Measurements from ENCODE around the gene TBC1D24.
"Not testable (repeated sequence)": the region's sequence is repeated elsewhere in the genome, so short reads cannot be mapped to it uniquely, and the experiment has no call there.

DNA sequence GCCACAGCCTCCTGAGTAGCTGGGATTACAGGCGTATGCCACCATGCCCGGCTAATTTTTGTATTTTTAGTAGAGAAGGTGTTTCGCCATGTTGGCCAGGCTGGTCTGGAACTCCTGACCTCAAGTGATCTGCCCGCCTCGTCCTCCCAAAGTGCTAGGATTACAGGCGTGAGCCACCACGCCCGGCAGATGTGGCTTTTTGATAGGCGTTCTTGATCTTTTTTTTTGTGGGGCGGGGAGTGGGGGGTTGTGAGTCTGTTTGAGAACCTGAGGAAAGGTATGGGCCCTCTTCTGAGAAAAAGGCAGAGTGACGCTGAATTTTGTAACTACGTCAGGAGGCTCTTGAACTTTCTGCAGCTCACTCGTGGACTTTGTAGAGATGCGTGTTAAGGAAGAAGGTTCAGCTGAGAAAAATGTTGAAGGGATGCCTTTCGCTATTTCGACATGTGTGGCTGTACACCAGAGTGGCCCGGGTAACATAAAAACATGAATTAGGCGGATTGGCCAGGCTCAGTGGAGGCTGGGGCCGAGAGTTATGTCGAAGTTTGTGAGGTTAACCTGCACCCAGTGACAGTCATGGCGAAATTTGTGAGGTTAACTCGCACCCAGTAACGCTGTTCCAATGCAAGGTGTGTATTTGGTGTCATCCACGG lies 64.4 kb downstream of the TBC1D24 start:
- TF ChIP-seq, protein P1, sequence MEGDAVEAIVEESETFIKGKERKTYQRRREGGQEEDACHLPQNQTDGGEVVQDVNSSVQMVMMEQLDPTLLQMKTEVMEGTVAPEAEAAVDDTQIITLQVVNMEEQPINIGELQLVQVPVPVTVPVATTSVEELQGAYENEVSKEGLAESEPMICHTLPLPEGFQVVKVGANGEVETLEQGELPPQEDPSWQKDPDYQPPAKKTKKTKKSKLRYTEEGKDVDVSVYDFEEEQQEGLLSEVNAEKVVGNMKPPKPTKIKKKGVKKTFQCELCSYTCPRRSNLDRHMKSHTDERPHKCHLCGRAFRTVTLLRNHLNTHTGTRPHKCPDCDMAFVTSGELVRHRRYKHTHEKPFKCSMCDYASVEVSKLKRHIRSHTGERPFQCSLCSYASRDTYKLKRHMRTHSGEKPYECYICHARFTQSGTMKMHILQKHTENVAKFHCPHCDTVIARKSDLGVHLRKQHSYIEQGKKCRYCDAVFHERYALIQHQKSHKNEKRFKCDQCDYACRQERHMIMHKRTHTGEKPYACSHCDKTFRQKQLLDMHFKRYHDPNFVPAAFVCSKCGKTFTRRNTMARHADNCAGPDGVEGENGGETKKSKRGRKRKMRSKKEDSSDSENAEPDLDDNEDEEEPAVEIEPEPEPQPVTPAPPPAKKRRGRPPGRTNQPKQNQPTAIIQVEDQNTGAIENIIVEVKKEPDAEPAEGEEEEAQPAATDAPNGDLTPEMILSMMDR (IDR thresholded peaks at IDR 0.05) = not testable (repeated sequence)
- not testable (repeated sequence) for TF ChIP-seq ZFX (IDR thresholded peaks at IDR 0.05; ENCODE audit: borderline replicate concordance)

All from 22Rv1 (cell line).